Measurements from ENCODE around the gene SLC6A1. TPM values are rescaled to one million over a fixed set of nuclear protein-coding genes. Genes with fewer than 3 reads are reported as not detected.
"Not testable (repeated sequence)": the region's sequence is repeated elsewhere in the genome, so short reads cannot be mapped to it uniquely, and the experiment has no call there.

SLC6A1 gene
- polyA plus RNA-seq, 1 of the 3 experiments (the other 2 are of a cell fraction), result not detected

GRCh38 chr3:11074451-11074850 lies 81.9 kb downstream of the SLC6A1 start:
- no peak overlapping the region for H3K4me3 ChIP-seq (ENCODE audit: low read depth in 2 of 2, low read length in 1 of 2)
- no peak overlapping the region for H3K9ac ChIP-seq
- H2AFZ ChIP-seq (ENCODE audit: low read depth), result no peak overlapping the region
- no peak overlapping the region for H3K4me2 ChIP-seq
- H3K27ac ChIP-seq (ENCODE audit: low read depth in 2 of 2, low read length in 1 of 2), result no peak overlapping the region
- H3K79me2 ChIP-seq (ENCODE audit: insufficient read depth), result no peaks in the 10 kb centered on the region
- 67% methylated on average over 3 of the region's 3 CpGs for WGBS (ENCODE audit: low lambda C conversion rate)
- no peaks in the 10 kb centered on the region for H3K9me2 ChIP-seq
- H3K27me3 ChIP-seq (ENCODE audit: insufficient read depth), result no peaks in the 10 kb centered on the region
- no peak for DNase-seq
- no peaks in the 10 kb centered on the region for H3K9me3 ChIP-seq
- no peaks in the 10 kb centered on the region; a peak in 1 of 4 replicates for H3K4me1 ChIP-seq (ENCODE audit: control insufficient read depth in 1 of 2, insufficient read depth in 2 of 2, low read depth in 1 of 2, low read length in 1 of 2)
- TF ChIP-seq POLR2AphosphoS5 (IDR thresholded peaks at IDR 0.05; ENCODE audit: low read depth, low read length) (no peak), FOSL2 (IDR thresholded peaks at IDR 0.05; ENCODE audit: borderline replicate concordance, low read depth) (no peak), RXRA (IDR thresholded peaks at IDR 0.05; ENCODE audit: borderline replicate concordance, low read depth) (no peak), GATA2 (CRISPR knock-in tag; IDR thresholded peaks at IDR 0.05) (no peak), USF2 (IDR thresholded peaks at IDR 0.05; ENCODE audit: borderline replicate concordance, low read depth, low read length) (no peak), NFIC (IDR thresholded peaks at IDR 0.05; ENCODE audit: borderline replicate concordance) (no peak), MEF2A (IDR thresholded peaks at IDR 0.05; ENCODE audit: borderline replicate concordance, low read depth) (no peak), ELF1 (IDR thresholded peaks at IDR 0.05) (no peak), EZH2phosphoT487 (IDR thresholded peaks at IDR 0.05; ENCODE audit: borderline replicate concordance, low read depth) (no peak), MXI1 (IDR thresholded peaks at IDR 0.05; ENCODE audit: low read depth, low read length) (no peak), CHD2 (IDR thresholded peaks at IDR 0.05; ENCODE audit: low read length, partially characterized antibody) (no peak), YY1 (IDR thresholded peaks at IDR 0.05; ENCODE audit: low read depth) (no peak), SIN3A (IDR thresholded peaks at IDR 0.05; ENCODE audit: borderline replicate concordance, low read depth, low read length) (no peak), SMC3 (IDR thresholded peaks at IDR 0.05; ENCODE audit: low read depth, low read length) (no peak), JUND (IDR thresholded peaks at IDR 0.05) (no peak), FOXJ3 (CRISPR knock-in tag; IDR thresholded peaks at IDR 0.05) (no peak), TEAD4 (IDR thresholded peaks at IDR 0.05; ENCODE audit: borderline replicate concordance, insufficient read depth) (no peak)
- TF ChIP-seq, protein P1, sequence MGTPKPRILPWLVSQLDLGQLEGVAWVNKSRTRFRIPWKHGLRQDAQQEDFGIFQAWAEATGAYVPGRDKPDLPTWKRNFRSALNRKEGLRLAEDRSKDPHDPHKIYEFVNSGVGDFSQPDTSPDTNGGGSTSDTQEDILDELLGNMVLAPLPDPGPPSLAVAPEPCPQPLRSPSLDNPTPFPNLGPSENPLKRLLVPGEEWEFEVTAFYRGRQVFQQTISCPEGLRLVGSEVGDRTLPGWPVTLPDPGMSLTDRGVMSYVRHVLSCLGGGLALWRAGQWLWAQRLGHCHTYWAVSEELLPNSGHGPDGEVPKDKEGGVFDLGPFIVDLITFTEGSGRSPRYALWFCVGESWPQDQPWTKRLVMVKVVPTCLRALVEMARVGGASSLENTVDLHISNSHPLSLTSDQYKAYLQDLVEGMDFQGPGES (IDR thresholded peaks at IDR 0.05; ENCODE audit: low read depth, low read length), result no peak
- TF ChIP-seq, protein P2, sequence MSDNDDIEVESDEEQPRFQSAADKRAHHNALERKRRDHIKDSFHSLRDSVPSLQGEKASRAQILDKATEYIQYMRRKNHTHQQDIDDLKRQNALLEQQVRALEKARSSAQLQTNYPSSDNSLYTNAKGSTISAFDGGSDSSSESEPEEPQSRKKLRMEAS (IDR thresholded peaks at IDR 0.05; ENCODE audit: low read depth), result no peak
- TF ChIP-seq, protein P3, sequence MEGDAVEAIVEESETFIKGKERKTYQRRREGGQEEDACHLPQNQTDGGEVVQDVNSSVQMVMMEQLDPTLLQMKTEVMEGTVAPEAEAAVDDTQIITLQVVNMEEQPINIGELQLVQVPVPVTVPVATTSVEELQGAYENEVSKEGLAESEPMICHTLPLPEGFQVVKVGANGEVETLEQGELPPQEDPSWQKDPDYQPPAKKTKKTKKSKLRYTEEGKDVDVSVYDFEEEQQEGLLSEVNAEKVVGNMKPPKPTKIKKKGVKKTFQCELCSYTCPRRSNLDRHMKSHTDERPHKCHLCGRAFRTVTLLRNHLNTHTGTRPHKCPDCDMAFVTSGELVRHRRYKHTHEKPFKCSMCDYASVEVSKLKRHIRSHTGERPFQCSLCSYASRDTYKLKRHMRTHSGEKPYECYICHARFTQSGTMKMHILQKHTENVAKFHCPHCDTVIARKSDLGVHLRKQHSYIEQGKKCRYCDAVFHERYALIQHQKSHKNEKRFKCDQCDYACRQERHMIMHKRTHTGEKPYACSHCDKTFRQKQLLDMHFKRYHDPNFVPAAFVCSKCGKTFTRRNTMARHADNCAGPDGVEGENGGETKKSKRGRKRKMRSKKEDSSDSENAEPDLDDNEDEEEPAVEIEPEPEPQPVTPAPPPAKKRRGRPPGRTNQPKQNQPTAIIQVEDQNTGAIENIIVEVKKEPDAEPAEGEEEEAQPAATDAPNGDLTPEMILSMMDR (IDR thresholded peaks at IDR 0.05), result no peak
- no peaks in the 10 kb centered on the region for H3K36me3 ChIP-seq (replicated peaks in 1 of 2; ENCODE audit: control insufficient read depth in 1 of 2, insufficient read depth in 2 of 2, low read length in 1 of 2)
- H4K20me1 ChIP-seq (ENCODE audit: insufficient read depth), result no peaks in the 10 kb centered on the region
- no peaks in the 10 kb centered on the region for H3F3A ChIP-seq (replicated peaks; ENCODE audit: insufficient read depth)
- CTCF ChIA-PET, result interaction anchor here (1.1 to 4.7 kb wide), 3 partner anchors 15 to 132 kb away, joined by 3 to 33 read pairs (median 3); no protein-coding TSS in a partner anchor
- POLR2A ChIA-PET, result no interaction called here

DNA sequence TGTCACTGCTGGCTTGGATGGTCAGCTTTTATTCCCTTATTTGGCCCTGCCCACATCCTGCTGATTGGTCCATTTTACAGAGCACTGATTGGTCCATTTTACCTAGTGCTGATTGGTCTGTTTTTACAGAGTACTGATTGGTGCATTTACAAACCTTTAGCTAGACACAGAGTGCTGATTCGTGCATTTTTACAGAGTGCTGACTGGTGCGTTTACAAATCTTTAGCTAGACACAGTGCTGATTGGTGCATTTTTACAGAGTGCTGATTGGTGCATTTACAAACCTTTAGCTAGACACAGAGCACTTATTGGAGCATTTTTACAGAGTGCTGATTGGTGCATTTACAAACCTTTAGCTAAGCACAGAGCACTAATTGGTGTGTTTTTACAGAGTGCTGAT lies 82.6 kb downstream of the SLC6A1 start:
- DNase-seq; H3K36me3 ChIP-seq (replicated peaks in 1 of 2; ENCODE audit: control insufficient read depth in 1 of 2, insufficient read depth in 2 of 2, low read length in 1 of 2); H3F3A ChIP-seq (replicated peaks; ENCODE audit: insufficient read depth); H3K9ac ChIP-seq; H3K4me3 ChIP-seq (ENCODE audit: low read depth in 2 of 2, low read length in 1 of 2); H3K27me3 ChIP-seq (ENCODE audit: insufficient read depth); H4K20me1 ChIP-seq (ENCODE audit: insufficient read depth); H3K4me1 ChIP-seq (ENCODE audit: control insufficient read depth in 1 of 2, insufficient read depth in 2 of 2, low read depth in 1 of 2, low read length in 1 of 2); H3K27ac ChIP-seq (ENCODE audit: low read depth in 2 of 2, low read length in 1 of 2); H2AFZ ChIP-seq (ENCODE audit: low read depth); H3K9me2 ChIP-seq; POLR2A ChIA-PET; H3K79me2 ChIP-seq (ENCODE audit: insufficient read depth); H3K4me2 ChIP-seq; H3K9me3 ChIP-seq: not testable (repeated sequence)
- CTCF ChIA-PET, result interaction anchor here (1.1 to 4.7 kb wide), 3 partner anchors 15 to 133 kb away, joined by 3 to 33 read pairs (median 3); no protein-coding TSS in a partner anchor
- WGBS (ENCODE audit: low lambda C conversion rate), result 76% methylated on average over 2 of the region's 2 CpGs
